GM04503 (cell line): ENCODE measurements around the gene IGF2BP2.
"Not testable (repeated sequence)": the region's sequence is repeated elsewhere in the genome, so short reads cannot be mapped to it uniquely, and the experiment has no call there.

Source experiments
- DNase-seq: peaks from one replicate; pipeline ENCODE4 v3.0.0-alpha.2; 2012; ENCODE audit warnings: low read depth

The IGF2BP2 gene

DNA sequence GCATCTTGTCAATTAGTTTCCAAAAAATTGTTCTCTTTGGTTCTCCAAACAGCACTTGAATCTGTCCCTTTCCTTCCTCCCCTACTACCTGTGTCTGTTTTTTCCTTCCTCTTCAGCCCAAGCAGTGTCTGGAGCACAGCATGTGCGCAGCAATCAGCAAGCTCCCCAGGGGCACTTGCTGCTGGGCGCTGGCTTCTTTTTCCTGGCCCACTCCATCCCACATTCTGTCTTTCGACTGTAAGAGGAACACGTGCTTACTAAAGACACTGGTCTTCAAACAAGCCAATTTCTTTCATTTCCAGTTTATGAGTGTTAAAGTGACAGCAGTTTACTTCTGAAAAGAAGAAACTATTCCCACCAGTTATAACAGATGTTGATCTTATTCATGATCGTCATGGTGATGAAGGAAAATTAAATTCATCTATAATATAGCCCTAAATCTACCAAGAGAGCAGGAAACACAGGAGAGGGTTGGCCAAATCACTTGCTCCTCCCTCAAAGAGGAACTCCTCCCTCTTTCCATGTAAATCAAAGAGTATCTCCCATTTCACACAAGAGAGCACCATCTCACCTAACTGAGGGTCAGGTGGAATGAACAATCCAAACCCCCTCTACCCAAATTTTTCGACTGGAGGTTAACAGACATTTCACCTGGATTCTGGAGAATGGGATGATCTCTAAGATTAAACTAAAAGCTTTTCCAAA is 115.4 kb downstream of the IGF2BP2 start:
- DNase-seq = no peak

GRCh38 chr3:185708392-185708791 is 116.5 kb downstream of the IGF2BP2 start:
- no peak for DNase-seq

- no peak for DNase-seq
Measured at GRCh38 chr3:185705498-185705897, 119.3 kb downstream of the IGF2BP2 start.

DNA sequence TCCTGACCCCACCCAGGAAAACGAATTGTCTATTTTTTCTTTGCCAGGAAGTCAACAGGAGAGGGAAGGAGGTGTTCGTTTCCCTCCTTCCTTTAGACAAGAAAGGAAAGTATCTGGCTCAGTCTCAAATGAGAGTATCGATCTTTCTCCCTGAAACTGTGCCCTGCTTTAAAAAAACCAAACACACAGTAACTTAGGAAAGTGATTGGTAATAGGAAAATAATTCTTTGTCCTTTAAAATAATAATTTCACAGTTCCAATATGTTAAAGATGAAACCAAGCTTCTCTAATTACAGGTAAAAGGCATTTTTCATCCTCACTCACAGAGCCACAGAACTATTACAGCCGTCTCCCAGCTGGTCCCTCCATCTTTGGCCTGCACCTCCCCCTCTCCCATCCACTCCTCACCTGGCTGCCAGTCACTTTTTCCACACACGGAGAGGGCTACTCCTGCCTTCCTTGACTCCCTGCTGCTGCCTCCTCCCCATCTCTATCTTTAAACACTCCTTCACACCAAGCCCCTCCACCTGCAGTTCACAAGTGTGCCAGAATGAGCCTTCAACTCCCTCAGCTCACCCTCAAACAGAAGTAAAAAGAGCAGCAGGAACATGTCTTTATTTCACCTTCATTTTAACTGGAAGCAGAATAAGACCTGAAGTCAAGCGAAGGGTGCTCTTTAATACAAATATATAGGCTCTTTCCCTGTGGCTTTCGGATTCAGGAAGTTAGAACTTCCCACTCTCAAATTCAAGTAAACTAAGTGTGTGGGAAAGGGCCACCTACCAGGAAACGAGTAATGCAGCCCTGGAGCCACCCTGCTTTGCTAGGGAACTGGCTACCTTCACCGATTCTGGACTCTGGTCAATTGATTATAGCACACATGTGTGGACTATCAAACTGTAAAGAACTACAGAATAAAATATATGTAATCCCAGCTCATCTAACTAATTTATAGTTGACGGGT is 122.3 kb downstream of the IGF2BP2 start:
- DNase-seq = no peak

GRCh38 chr3:185701611-185702261 is 123.1 kb downstream of the IGF2BP2 start:
- no peak for DNase-seq

DNA sequence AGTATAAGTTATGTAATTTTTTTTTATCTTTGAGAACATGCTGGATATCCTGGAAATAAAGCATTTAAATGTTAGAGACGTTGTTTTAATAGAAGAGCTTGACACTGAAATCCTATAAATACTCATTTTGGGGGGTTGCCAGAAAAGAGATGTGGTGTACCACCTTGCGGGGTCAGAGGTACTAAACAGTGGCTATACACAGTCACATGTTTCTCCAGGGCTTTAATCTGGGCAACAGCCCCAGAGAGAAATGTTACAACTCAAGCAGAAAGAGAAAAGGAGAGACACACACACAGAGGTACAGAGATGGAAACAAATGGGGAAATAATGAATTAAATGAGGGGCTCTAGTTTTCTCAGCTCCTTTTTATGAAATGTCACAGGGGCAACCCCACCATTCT is 124.9 kb downstream of the IGF2BP2 start:
- DNase-seq = no peak

GRCh38 chr3:185697228-185697627 is 127.6 kb downstream of the IGF2BP2 start:
- not testable (repeated sequence) for DNase-seq

DNA sequence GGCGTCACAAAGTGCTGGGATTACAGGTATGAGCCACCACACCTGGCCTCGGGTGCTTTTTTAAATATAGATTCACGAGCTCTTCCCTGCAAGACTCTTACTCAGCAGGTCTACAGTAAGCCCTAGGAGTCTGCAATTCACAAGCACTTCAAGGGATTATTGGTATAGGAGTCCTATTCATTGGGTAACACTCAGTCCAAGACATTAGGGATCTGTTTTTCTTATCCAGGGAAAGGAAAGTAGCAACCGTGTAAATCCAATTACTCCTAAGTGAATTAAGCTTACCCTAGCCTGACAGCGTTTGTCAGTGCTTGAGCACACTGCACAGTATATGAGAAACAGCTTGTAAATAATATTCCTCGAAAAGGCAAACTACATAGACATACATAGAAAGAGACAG is 128.8 kb downstream of the IGF2BP2 start:
- DNase-seq = no peak

DNA sequence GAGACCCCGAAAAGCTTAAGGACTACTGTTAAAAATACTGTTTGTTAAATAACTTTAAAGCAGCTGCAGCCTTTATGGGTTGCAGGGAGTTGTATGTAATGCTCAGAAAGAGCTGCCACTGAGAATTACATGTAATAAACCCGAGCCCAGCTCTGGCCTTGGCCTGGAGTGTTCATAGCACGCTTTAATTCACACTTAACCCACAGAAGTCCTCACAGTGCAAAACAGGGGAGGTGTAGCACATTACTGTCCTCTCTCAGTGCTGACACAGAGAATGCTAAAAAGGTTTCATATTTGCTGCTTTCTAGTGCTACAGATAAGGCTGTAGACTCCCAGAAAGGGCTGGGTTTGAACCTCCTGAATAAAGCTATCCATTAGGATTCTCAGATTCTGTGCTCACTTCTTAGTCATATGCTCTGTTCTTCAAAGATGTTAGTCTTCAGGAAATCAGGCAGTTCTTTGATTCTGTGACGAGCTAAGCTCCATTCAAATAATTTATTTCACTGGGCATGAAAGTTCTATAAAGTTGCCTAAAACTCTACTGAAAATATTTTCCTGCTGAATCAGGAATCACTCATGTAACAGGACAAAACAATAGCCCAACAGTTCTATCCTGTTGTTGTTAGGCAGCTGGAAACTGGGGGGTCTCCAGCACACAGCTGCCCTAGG is 130.7 kb downstream of the IGF2BP2 start:
- DNase-seq = peak; percentile 55

DNA sequence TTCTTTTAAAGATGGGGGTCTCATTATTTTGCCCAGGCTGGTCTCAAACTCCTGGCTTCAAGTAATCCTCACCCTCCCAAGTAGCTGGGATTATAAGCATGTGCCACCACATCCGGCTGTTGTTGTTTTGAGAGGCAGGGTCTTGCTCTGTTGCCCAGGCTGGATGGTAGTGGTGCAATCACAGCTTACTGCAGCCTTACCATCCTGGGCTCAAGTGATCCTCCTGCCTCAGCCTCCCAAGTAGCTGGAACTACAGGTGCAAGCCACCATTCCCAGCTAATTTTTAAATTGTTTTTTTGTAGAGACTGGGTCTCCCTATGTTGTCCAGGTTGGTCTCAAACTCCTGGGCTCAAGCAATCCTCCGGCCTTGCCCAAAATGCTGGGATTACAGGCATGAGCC is 133.2 kb downstream of the IGF2BP2 start:
- DNase-seq = no peak

- no peak for DNase-seq
Measured at GRCh38 chr3:185687271-185687878, 137.5 kb downstream of the IGF2BP2 start.

GRCh38 chr3:185685231-185686035 is 139.4 kb downstream of the IGF2BP2 start:
- DNase-seq = no peak

GRCh38 chr3:185680231-185680630 is 144.6 kb downstream of the IGF2BP2 start:
- no peak for DNase-seq

GRCh38 chr3:185678027-185678426 is 146.8 kb downstream of the IGF2BP2 start:
- DNase-seq = no peak

GRCh38 chr3:185677146-185677829 is 147.6 kb downstream of the IGF2BP2 start:
- peak; percentile 28 for DNase-seq

DNA sequence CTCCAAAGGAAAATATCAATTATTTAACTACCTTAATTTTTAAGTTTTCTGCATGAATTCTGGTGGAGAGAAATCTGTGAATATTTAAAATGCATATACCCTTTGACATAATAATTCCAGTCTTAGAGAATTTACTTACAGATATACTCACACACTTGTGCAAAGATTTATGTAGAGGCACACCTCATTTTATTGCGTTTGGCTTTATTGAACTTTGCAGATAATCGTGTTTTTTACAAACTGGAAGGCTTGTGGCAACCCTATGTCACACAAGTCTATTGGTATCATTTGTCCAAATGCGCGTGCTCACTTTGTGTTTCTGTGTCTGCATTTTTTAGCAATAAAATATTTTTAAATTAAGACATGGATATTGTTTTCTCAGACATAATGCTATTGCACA is 157.3 kb downstream of the IGF2BP2 start:
- DNase-seq = no peak

DNA sequence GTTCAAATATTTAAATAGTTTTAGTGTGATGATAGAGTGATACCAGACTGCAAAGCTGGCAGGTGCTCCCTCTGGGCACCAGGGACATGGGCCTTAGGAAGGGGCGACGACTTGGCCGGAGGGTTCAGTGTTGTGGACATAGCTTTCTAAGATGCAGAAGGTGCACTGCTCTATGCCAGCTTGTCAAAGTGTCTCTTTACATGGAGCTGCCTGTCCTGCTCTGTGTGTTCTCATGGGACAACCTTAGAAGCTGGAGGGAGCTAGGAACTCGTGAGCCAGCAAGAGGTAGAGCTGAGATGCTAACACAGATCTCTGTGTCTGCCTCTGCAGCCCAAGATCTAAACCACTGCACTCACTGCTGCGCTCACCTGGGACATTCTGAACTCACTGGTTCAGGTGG is 160.9 kb downstream of the IGF2BP2 start:
- no peak for DNase-seq

- DNase-seq = no peak
Measured at GRCh38 chr3:185661772-185662171, 163.1 kb downstream of the IGF2BP2 start.

GRCh38 chr3:185661296-185661695 is 163.5 kb downstream of the IGF2BP2 start:
- not testable (repeated sequence) for DNase-seq
